Aorta (tissue), 5 donors: Measurements from ENCODE around the gene PTPN4. TPM values are rescaled to one million over a fixed set of nuclear protein-coding genes. Genes with fewer than 3 reads are reported as not detected.

Experiments used
- ATAC-seq: fragments of 200-7000 bp; cut with Tn5 transposase; one replicate; pipeline ENCODE4 v1.9.1; 2022; ENCODE audit warnings: moderate library complexity; ENCODE audit not compliant: low FRiP score
- DNase-seq, 2 donors: peaks; one replicate each; pipeline ENCODE4 v3.0.0-alpha.2; 2020
- H3K27ac ChIP-seq, 2 donors: one replicate each; pipeline ENCODE4 v1.5.1; 2013; ENCODE audit warnings: low read length in 2 of 2, mild to moderate bottlenecking in 2 of 2, moderate library complexity in 2 of 2, control low read depth in 1 of 2, inconsistent platforms in 1 of 2, low read depth in 1 of 2
- H3K27me3 ChIP-seq, 2 donors: one replicate each; pipeline ENCODE4 v1.6.1; 2013; ENCODE audit warnings: control low read depth in 1 of 2, low read length in 1 of 2, mild to moderate bottlenecking in 1 of 2, moderate library complexity in 1 of 2; ENCODE audit not compliant: insufficient read depth in 2 of 2, control insufficient read depth in 1 of 2
- H3K36me3 ChIP-seq, 2 donors: one replicate each; pipeline ENCODE4 v1.6.1; 2013; ENCODE audit warnings: control low read depth in 1 of 2, low read length in 1 of 2, mild to moderate bottlenecking in 1 of 2; ENCODE audit not compliant: insufficient read depth in 2 of 2, control insufficient read depth in 1 of 2
- H3K4me1 ChIP-seq, 2 donors: one replicate each; pipeline ENCODE4 v1.6.1; 2013; ENCODE audit warnings: low read length in 2 of 2, control low read depth in 1 of 2, mild to moderate bottlenecking in 1 of 2, moderate library complexity in 1 of 2; ENCODE audit not compliant: insufficient read depth in 2 of 2, control insufficient read depth in 1 of 2
- H3K4me3 ChIP-seq, 2 donors: one replicate each; pipeline ENCODE4 v1.5.1; 2013; ENCODE audit warnings: low read length in 2 of 2, control low read depth in 1 of 2, mild to moderate bottlenecking in 1 of 2
- H3K9me3 ChIP-seq: one replicate; pipeline ENCODE4 v1.6.1; 2013; ENCODE audit warnings: mild to moderate bottlenecking, low read length; ENCODE audit not compliant: control insufficient read depth
- WGBS, 2 donors: extraction: QIAGEN DNeasy Blood & Tissue Kit; methylation state at CpG; one replicate each; pipeline ENCODE4 v1.1.7; 2013; 5-methylcytosine and 5-hydroxymethylcytosine counted together
- intact Hi-C, 2 donors: fragments of 100-400 bp; cut with DNase I; formaldehyde crosslinking; loops; one replicate each; pipeline versions ENCODE4 v1.14.2 to v1.15.0; 2022
- polyA plus RNA-seq, 2 donors: library from polyadenylated mRNA; stranded (reverse); fragments of 200-250 nt; gene quantifications; one replicate each; pipeline ENCODE4 v1.2.3, GENCODE V29; 2013
- total RNA-seq, 2 donors: library from RNA; stranded (reverse); fragmentation: NEBNext Ultra II Directional; extraction: Animal tissue kit (Norgen Biotek cat#: 25700); gene quantifications; one replicate each; pipeline ENCODE4 v1.2.1, GENCODE V29; 2021
- donor health status: healthy with polysubstance abuse.
- donor health status: Bipolar disorder and iron deficiency.
- donor health status: DM: no; HTN: no; CAD: no.
- donor health status: DM: no; HTN: no; CAD: no.
- donor health status: DM: yes; HTN: yes; CAD: no.

The PTPN4 gene
- total and polyA plus RNA-seq, 4 donors, result 2.1 to 39.0 (median 11.6) TPM

DNA sequence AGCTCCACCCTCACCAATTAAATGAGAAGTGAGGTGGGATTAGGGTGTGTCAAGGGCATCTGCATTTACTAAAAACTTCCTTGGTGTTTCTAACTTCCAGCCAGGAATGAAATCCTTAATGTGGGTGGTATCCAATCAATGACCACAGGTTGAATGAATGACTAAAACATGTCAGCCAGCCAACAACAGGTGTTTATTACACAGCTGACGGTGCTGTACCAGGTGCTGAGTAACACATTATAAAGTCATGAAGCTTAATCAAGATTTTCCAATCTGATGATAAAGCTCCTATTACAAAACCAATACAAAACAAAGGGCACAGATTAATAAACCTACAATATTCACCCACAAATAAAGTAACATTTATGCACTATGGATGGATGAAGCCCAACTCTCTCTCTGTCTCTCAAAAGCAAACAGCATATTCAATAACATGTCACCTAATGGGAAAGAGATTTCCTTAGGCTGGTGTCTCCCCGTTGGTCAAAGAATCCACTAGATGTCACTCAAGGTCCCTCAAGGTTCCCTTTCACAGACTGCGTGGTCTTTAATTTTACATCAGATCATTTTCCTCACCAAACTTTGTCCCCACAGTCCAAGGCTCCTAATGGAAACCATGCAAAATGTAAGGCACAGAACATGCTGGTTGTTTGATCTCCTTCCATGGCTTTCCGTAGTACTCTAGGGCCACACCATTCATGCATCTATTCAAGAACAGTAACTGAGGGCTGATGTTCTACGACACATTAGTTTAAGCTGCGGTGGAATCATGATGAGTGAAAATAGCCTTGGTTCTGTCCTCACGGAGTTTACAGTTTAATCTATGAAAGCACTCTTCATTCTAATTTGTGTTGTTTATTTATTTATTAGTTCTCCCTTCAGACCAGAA, 6.4 kb upstream of the PTPN4 start:
- Histone ChIP-seq H3K36me3 (no peaks in the 10 kb centered on the region), H3K27me3 (no peaks in the 10 kb centered on the region), H3K27ac (no peak overlapping the region), H3K4me3 (no peak overlapping the region), H3K9me3 (no peaks in the 10 kb centered on the region), H3K4me1 (no peaks in the 10 kb centered on the region)
- 50% methylated on average over 7 of the region's 7 CpGs for WGBS, 2 donors
- DNase-seq (no peak), ATAC-seq (peak; percentile 64)
- intact Hi-C loops, result loop anchor here (5.0 to 10.0 kb wide), 5 partner anchors 69 to 562 kb away; partner anchors contain the start of gene EPB41L5 (in 1 of the 2)

DNA sequence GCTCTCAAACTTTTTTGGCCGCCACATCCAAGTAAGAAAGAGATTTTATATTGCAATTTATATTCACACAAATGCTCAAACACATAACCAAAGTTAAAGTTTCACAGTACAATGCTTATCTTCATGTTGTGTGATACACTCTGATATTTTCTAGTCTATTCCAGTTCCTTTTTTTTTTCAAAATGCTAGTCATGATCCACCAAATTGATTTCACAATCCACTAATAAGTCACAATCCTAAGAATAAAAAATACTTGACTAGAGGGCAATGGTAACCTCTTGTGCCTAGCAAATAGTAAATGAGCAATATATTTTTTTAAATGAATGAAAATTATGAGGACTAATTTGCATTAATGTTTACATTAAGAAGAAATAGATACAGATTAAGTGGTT, 5.8 kb upstream of the PTPN4 start:
- ATAC-seq, result no peak
- 96 to 100% methylated on average over 1 of the region's 1 CpG for WGBS, 2 donors

DNA sequence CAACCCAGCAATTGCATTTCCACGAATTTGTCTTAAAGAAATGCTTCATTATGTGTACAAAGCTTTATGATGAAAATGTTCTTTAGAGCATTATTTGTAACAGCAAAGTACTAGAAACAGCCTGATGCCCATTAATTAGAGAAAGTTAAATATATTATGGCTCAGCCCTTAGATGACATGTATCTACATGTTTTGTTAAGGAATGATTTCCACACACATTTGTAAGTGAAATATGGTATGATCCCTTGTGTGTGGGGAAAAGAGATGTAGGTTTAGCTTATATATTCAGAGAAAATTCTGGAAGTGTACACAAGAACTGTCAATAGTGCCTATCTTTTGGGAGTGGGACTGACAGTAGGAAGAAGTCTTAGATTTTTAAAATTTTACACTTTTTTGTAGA, 3.8 kb upstream of the PTPN4 start:
- Histone ChIP-seq H3K4me3 (no peak overlapping the region), H3K27ac (no peak overlapping the region), H3K36me3 (no peaks in the 10 kb centered on the region), H3K27me3 (no peaks in the 10 kb centered on the region), H3K4me1 (peaks cover 0 to 2% of the 10 kb centered on the region in 2 donors), H3K9me3 (no peaks in the 10 kb centered on the region)
- DNase-seq (no peak), ATAC-seq (no peak)
- WGBS, 2 donors, result 71 to 74% methylated on average over 1 of the region's 1 CpG
- intact Hi-C loops, result loop anchor here (5.0 to 10.0 kb wide), 3 partner anchors 66 to 559 kb away; partner anchors contain the start of gene EPB41L5 (in 1 of the 2)

More for the DNA sequence above, 5.8 kb upstream of the PTPN4 start:
- Histone ChIP-seq H3K36me3 (no peaks in the 10 kb centered on the region), H3K4me1 (no peaks in the 10 kb centered on the region), H3K4me3 (no peak overlapping the region), H3K9me3 (no peaks in the 10 kb centered on the region), H3K27me3 (no peaks in the 10 kb centered on the region), H3K27ac (no peak overlapping the region)
- intact Hi-C loops, result loop anchor here (5.0 to 10.0 kb wide), 5 partner anchors 68 to 561 kb away; partner anchors contain the start of gene EPB41L5 (in 1 of the 2)
- DNase-seq, result no peak

DNA sequence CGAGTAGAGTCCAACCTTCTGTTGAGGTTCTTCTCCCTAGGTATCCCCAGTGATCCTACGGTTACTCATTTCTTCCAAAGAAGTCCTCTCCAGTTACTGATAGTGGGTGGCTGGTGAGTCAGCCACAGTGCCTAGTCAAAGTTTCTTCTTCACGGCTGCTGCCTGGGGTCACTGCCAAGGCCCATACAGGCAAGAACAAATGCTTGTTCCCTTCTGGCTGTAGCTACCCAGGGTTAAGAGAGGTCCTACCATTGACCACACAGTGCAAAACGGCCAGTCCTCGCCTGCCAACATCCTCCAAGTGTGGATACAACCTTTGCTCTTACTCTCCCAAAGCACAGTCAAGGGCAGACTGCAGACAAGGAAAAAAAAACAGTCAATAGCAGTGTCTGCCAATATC, 2.9 kb upstream of the PTPN4 start:
- Histone ChIP-seq H3K4me3 (no peak overlapping the region), H3K36me3 (no peaks in the 10 kb centered on the region), H3K27ac (no peak overlapping the region), H3K4me1 (peaks cover 0 to 4% of the 10 kb centered on the region in 2 donors), H3K27me3 (no peaks in the 10 kb centered on the region), H3K9me3 (no peaks in the 10 kb centered on the region)
- intact Hi-C loops, result loop anchor here (5.0 to 10.0 kb wide), 3 partner anchors 65 to 558 kb away; partner anchors contain the start of gene EPB41L5 (in 1 of the 2)
- ATAC-seq, result peak; percentile 25
- DNase-seq, result peak; percentile 79 to 83
- WGBS, 2 donors, result 24 to 25% methylated on average over 5 of the region's 5 CpGs

DNA sequence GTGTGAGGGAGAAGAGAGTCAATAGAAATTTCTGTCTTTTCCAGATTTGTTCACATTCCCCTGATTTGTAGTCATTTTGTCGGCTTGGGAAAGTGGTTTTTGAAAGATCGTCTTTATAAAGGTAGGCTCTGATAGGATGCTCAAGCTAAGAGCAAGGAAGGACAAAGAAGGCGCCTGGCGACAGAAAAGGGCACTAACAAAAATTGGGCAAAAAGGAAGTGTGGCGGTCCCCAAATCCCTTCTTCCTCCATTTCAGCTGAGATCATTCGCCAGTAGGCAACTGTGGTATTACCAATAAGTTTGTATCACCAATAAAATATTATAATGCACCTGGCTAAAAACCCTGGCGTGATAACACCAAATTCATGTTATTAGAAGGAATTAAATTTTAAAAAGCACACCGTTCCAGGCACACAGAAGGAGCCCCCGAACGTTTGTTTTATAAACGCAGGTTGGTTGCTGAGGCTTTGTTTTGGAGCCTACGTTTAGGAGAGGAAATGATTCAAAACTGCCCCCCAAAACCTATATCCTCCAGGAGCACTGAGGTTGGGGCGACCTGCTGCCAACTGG, 756 bp upstream of the PTPN4 start:
- Histone ChIP-seq H3K27me3 (no peaks in the 10 kb centered on the region), H3K27ac (peak overlapping the region; percentile 4 to 29), H3K36me3 (no peaks in the 10 kb centered on the region), H3K4me3 (peak overlapping the region in 1 of 2 donors; percentile 31), H3K9me3 (no peaks in the 10 kb centered on the region), H3K4me1 (peaks cover 0 to 6% of the 10 kb centered on the region in 2 donors)
- ATAC-seq (no peak), DNase-seq (no peak)
- WGBS, 2 donors, result 39% methylated on average over 13 of the region's 13 CpGs
- intact Hi-C loops, result loop anchor here (5.0 to 10.0 kb wide), 3 partner anchors 63 to 556 kb away; partner anchors contain the start of gene EPB41L5 (in 1 of the 2)

DNA sequence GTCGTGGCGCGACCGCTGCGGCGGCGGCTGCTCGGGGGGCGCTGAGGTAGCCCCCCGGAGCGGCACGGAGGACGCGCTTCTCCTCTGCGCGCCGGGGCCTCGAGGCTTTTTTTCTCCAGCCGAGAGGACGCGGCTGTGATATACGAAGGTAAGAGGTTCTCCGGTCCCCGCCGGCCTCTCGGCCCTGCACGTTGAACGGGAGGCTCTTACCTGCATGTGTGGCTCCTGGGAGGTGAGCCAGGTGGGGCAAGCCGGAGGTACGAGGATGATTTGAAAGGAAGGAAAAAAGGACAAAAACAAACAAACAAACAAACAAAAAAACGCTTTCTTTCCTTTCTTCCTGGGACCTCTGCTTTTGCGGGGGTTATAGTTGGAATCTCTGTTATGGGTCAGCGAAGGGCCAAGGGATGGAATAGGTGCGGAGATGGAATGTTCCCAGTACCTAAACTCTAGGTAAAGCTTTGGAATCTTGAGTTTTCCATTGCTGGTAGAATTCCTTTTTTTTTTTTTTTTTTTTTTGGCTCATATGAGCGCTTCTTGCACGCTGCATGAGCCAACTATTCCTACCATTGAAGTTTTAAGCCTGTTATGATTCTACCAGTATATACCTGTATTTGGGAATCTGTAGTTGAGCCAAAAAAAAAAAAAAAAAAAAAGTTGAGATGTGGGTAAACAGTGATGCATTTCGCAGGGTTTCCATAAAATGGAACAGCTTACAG, 674 bp downstream of the PTPN4 start:
- no peaks in the 10 kb centered on the region for H3K27me3 ChIP-seq
- ATAC-seq (no peak), DNase-seq (peak in 1 of 2 donors; percentile 50)
- H3K9me3 ChIP-seq, result no peaks in the 10 kb centered on the region
- H3K36me3 ChIP-seq, result no peaks in the 10 kb centered on the region
- H3K27ac ChIP-seq, result peak overlapping the region in 1 of 2 donors; percentile 12
- H3K4me1 ChIP-seq, result peaks cover 0 to 6% of the 10 kb centered on the region in 2 donors
- 1% methylated on average over 32 to 37 of the region's 37 CpGs for WGBS, 2 donors
- peak overlapping the region; percentile 70 to 95 for H3K4me3 ChIP-seq
- intact Hi-C loops, result loop anchor here in 1 of 2 donors (5.0 kb wide), 1 partner anchor 57 kb away; no protein-coding TSS in a partner anchor

DNA sequence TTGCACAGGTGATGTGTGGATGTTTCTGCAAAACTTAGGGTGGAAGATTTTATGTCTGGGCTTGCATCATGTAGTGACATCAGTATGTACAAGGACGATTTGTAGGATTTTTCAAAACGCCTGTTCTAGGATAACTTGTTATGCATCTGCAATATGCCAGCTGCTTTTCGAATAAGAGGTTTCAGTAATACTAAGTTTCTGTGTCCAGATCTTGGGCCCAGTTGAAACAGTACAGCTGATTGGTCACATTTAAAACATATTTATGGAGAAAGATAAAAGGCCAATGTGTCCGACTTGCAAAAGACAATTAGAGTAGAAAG, 1.2 kb downstream of the PTPN4 start:
- H3K27me3 ChIP-seq, result no peaks in the 10 kb centered on the region
- H3K9me3 ChIP-seq, result no peaks in the 10 kb centered on the region
- ATAC-seq (no peak), DNase-seq (no peak)
- H3K36me3 ChIP-seq, result no peaks in the 10 kb centered on the region
- WGBS, 2 donors, result 2 to 5% methylated on average over 4 of the region's 4 CpGs
- H3K27ac ChIP-seq, result no peak overlapping the region
- H3K4me3 ChIP-seq, result peak overlapping the region in 1 of 2 donors; percentile 95
- intact Hi-C loops, result loop anchor here in 1 of 2 donors (5.0 kb wide), 1 partner anchor 56 kb away; no protein-coding TSS in a partner anchor
- H3K4me1 ChIP-seq, result peaks cover 0 to 6% of the 10 kb centered on the region in 2 donors

DNA sequence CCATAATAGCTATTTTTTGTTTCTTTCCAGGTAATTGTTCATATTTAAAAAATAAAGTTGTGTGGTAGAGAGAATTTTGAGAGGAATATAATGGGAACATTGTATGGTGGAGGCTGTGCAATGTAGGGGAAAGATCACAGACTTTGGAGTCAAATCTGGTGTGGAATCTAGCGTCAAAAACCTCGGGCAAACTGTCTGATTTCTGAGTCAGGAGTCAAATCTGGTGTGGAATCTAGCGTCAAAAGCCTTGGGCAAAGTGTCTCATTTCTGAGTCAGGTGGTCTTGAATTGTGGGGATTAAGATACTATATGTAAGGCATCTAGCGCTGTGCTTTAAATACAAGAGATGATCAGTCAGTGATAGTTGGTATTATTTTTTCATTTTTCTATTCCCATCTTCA, 5.1 kb downstream of the PTPN4 start:
- Histone ChIP-seq H3K27ac (no peak overlapping the region), H3K36me3 (no peaks in the 10 kb centered on the region), H3K9me3 (no peaks in the 10 kb centered on the region), H3K4me3 (no peak overlapping the region), H3K4me1 (peaks cover 0 to 6% of the 10 kb centered on the region in 2 donors), H3K27me3 (no peaks in the 10 kb centered on the region)
- intact Hi-C loops, result loop anchor here in 1 of 2 donors (5.0 kb wide), 1 partner anchor 52 kb away; no protein-coding TSS in a partner anchor
- 97% methylated on average over 4 of the region's 4 CpGs for WGBS, 2 donors
- no peak for ATAC-seq
- no peak for DNase-seq
